CD4-positive, alpha-beta T cell treated with Interleukin-15 for 4 hours (primary cell): ENCODE measurements around the gene CALCR.
"Not testable (repeated sequence)": the region's sequence is repeated elsewhere in the genome, so short reads cannot be mapped to it uniquely, and the experiment has no call there.

Experiments used
- DNase-seq: peaks from one replicate; pipeline ENCODE4 v3.0.0-alpha.2; 2020; ENCODE audit warnings: low spot score

CALCR gene

GRCh38 chr7:93574646-93575554 is at the start of gene CALCR:
Gene CALCR (minus strand): TSS chr7:93574724. CDS start chr7:93486981, 87,743 bp downstream.
- no peak for DNase-seq

- DNase-seq: no peak
Observed at GRCh38 chr7:93623816-93624215, 49.3 kb upstream of the CALCR start.

- DNase-seq: no peak
Observed at GRCh38 chr7:93622036-93623033, 47.8 kb upstream of the CALCR start.

DNA sequence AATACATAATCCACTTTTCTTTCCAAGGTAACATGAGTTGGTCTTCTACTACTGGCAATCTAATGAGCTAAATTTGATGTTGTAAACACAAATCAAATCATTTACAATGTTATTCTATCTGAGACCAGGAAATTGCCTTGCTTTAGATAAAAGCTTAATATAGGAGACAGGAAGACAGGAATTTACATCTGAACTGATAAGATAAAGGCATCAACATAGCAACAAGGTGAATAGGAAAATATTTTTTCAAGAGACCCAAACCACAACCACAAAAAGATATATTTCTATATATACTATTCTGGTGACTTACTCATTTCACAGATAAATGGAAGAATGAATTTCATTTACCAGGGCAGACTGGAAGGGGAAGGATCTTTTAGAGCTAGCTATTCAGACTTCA is 46.3 kb upstream of the CALCR start:
- DNase-seq: no peak

GRCh38 chr7:93620057-93620456 is 45.5 kb upstream of the CALCR start:
- no peak for DNase-seq

DNA sequence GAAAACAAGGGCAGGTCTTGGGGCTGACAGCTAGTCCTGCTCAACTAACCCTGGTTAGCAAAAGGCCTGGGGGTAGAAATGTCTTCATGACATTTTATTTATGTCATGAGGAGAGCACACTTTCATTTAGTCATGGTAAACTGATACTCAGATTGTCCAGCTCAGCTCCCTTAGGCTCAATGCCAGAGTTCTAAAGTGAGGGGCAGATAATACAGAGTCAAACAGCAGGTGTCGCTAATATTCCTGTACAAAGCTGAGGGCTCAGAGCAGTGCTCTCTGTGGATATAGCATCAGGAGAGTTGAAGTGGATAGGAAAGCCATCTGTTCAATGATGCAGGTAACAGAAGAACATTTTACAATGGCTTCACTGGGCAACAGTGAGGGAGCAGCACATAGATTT is 26.8 kb upstream of the CALCR start:
- DNase-seq: no peak

DNA sequence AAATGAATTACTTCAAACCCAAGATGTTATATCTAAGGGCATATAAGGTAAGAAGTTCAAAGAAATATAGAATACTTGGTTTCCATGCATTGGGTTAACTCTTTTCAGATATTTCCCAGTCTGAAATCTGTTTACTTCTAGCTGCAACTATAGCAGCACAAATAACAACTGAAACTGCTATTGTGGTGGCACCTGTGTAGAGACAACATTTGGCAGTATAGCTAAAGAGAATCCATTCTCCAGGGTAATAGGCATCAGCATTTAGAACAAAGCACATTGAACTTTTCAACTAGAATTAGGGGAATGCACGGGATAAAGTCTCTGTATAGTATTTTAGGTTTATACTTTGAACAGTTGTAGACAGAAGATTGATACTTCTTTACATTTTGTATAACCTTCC is 19.7 kb upstream of the CALCR start:
- no peak for DNase-seq

- DNase-seq: no peak
Observed at GRCh38 chr7:93592588-93593266, 18.2 kb upstream of the CALCR start.

DNA sequence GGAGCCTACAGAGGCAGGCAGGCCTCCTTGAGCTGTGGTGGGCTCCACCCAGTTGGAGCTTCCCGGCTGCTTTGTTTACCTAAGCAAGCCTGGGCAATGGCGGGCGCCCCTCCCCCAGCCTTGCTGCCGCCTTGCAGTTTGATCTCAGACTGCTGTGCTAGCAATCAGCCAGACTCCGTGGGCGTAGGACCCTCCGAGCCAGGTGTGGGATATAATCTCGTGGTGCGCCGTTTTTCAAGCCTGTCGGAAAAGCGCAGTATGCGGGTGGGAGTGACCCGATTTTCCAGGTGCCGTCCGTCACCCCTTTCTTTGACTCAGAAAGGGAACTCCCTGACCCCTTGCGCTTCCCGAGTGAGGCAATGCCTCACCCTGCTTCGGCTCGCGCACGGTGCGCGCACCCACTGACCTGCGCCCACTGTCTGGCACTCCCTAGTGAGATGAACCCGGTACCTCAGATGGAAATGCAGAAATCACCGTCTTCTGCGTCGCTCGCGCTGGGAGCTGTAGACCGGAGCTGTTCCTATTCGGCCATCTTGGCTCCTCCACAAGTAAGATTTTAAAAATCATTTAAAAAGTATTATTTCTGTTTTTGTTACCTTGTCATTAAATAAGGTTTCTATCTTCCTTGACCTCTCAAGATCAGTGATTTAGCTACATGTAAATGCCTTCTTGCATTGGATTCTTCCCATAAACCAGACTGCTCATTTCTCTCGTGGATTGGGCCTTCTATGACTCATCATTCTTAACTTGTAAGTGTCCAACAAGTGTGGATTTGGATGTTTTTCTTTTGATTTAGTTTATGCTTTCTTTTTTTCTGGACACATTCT is 16.9 kb upstream of the CALCR start:
- not testable (repeated sequence) for DNase-seq

DNA sequence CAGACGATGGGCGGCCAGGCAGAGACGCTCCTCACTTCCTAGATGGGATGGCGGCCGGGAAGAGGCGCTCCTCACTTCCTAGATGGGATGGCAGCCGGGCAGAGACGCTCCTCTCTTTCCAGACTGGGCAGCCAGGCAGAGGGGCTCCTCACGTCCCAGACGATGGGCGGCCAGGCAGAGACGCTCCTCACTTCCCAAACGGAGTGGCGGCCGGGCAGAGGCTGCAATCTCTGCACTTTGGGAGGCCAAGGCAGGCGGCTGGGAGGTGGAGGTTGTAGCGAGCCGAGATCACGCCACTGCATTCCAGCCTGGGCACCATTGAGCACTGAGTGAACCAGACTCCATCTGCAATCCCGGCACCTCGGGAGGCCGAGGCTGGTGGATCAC is 11.9 kb upstream of the CALCR start:
- DNase-seq: not testable (repeated sequence)

DNA sequence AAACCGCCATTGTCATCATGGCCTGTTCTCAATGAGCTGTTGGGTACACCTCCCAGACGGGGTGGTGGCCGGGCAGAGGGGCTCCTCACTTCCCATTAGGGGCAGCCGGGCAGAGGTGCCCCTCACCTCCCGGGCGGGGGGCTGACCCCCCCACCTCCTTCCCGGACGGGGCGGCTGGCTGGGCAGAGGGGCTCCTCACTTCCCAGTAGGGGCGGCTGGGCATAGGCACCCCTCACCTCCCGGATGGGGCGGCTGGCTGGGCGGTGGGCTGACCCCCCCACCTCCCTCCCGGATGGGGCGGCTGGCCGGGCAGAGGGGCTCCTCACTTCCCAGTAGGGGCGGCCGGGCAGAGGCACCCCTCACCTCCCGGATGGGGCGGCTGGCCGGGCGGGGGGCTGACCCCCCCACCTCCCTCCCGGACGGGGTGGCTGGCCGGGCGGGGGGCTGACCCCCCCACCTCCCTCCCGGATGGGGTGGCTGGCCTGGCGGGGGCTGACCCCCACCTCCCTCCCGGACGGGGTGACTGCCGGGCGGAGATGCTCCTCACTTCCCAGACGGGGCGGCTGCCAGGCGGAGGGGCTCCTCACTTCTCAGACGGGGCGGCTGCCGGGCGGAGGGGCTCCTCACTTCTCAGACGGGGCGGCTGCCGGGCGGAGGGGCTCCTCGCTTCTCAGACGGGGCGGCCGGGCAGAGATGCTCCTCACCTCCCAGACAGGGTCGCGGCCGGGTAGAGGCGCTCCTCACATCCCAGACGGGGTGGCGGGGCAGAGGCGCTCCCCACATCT is 11.4 kb upstream of the CALCR start:
- DNase-seq: not testable (repeated sequence)

GRCh38 chr7:93579431-93579830 is 4.9 kb upstream of the CALCR start:
- DNase-seq: no peak

DNA sequence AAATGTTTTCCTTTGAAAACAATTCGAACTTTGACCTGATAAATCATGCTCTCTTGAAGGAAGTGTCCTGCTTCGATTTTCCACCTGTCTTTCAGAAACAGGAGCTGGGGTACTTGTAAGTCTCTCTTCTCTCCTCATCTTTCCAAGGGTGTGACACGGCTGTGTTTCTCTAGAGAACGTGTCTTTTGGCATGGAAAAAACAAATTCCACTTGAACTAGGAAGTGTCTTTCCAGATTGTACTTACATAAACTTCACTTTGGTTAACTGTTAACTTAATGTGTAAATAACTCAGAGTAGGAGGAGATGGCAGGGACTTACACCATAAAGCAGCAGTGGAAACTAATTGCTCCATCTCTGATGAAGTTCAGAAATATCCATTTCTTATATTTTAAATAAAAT is 4.2 kb upstream of the CALCR start:
- DNase-seq: no peak

DNA sequence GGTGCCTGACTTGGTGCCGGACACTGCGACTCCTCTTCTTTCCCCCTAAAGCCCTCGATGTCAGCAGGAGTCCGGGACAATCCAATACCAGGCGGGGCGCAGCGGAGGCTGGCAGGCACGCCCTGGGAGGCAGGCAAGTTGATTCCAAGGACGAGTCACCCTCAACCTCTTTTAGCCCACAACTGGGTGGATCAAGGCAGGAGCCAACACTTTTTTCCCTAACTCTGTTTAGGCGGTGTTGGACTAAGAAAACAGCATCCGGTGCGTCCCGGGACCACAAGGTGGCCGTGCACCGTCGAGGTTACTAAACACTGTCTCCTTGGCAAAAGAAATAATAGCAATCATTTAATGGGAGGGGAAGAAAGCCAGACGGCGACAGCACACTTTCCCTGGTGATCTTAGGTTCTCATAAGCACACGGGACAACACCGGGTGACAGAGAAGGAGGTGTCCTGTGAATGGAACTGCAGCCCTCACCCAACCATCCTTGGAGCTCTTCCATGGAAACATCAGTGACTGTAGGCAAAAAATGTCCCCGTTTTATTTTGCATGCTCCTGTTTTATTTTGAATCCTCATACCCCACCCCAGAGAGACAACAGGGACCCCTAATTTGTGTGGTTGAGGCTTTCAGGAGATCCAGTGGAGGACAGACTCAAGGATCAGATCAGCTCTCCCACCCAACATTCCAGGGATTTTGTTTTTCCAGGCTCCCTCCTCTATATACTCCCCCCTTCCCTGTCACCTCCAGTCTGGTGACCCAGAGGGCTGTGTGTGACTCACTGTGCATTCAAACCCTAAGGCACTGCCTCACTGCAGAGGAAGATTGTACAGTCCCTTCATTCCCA is 1.3 kb upstream of the CALCR start:
- no peak for DNase-seq

DNA sequence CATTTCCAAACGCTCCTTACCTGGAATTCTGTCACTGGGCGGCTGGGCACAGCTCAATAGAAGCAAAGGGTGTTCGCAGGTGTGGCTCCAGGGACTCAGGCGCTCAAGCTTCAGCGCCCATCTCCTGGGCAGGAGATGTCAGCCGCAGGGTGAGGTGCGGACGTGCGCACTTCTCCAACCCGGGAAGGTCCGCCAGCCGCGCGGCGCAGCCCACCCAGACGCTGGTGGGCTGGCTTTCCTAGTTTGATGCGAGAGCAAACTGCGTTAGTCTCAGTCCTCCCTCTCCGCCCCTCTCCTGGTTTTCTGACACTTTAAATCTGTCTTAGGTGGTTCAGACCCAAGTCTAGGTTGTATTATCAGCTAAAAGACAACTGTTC is 267 bp downstream of the CALCR start:
- no peak for DNase-seq

GRCh38 chr7:93569189-93569588 is 5.3 kb downstream of the CALCR start:
- DNase-seq: no peak

DNA sequence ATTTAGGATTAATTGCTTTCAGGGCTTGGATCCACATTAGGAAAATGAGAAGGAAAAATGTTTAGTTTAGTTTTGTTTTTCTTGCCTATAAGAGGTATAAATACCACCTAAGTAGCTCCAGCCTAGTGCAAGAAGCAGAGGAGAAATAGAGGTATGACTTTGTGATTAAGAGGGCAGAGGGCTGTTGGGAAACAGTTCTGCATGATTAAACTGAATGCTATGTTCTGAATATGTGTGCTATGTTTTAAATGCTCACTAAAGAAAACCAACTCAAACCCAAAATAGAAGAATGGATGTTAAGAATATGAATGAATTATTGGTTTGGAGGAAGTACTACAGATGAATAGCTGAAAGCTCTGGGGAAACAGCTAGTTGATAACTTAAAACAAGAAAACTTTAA is 7.6 kb downstream of the CALCR start:
- no peak for DNase-seq

- DNase-seq: no peak
Observed at GRCh38 chr7:93563584-93563983, 10.9 kb downstream of the CALCR start.

DNA sequence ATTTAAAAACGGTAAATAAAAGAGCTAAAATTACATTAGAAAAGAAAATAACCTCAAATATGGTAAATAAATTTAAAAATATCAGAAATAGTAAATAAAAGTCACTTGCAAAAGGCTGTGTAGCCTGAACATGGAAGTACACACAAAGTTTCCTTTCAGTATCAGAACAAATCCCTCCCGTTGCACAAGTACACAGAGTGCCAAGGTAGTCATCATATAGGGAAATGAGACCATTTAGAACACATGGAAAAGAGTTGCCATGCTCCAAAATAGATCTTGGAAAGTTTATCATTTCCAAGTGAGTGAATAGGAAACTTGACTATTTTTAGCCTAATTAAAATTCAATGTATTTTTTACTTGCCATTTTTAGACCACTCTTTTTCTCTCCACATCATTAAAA is 11.6 kb downstream of the CALCR start:
- DNase-seq: no peak

- DNase-seq: no peak
Observed at GRCh38 chr7:93562106-93562505, 12.4 kb downstream of the CALCR start.
